ENCODE measurements around the gene BCL6. TPM values are rescaled to one million over a fixed set of nuclear protein-coding genes. Genes with fewer than 3 reads are reported as not detected.

Gene BCL6
- total and polyA plus RNA-seq, 9 of the 15 experiments (the other 6 are each of a cell fraction or from before 2014, with no cell fraction given) = 0.08 to 3.5 (median 1.6) TPM

GRCh38 chr3:187745201-187746058 is at the start of gene BCL6 (continued):
- TF ChIP-seq REST (IDR thresholded peaks at IDR 0.05; ENCODE audit: borderline replicate concordance) (peak; percentile 73), REST (CRISPR knock-in tag; IDR thresholded peaks at IDR 0.05; ENCODE audit: low read depth) (no peak), RUNX1 (IDR thresholded peaks at IDR 0.05; ENCODE audit: low read depth) (no peak), POLR2AphosphoS2 (IDR thresholded peaks at IDR 0.05; ENCODE audit: low read length) (peak; percentile 83; the same call in 1 of the 2 replicates), ETV1 (tag; conservative IDR thresholded peaks at IDR 0.05; ENCODE audit: low read depth) (peak; percentile 59), RB1 (IDR thresholded peaks at IDR 0.05; ENCODE audit: low read depth) (0 out of 2 replicates have a peak, but pooled peaks have one; percentile 49), TCF7 (IDR thresholded peaks at IDR 0.05; ENCODE audit: borderline replicate concordance) (peak; percentile 66; the same call in 1 of the 2 replicates), TRIM24 (IDR thresholded peaks at IDR 0.05) (peak; percentile 58 to 83; a peak in 3 of 4 replicates), ATF3 (IDR thresholded peaks at IDR 0.05) (peak; percentile 99), ATF3 (CRISPR knock-in tag; conservative IDR thresholded peaks at IDR 0.05) (peak; percentile 98), POLR2A (conservative IDR thresholded peaks at IDR 0.05) (peak; percentile 90), DDX20 (tag; IDR thresholded peaks at IDR 0.05; ENCODE audit: low read depth) (0 out of 2 replicates have a peak, but pooled peaks have one; percentile 21), FOXK2 (conservative IDR thresholded peaks at IDR 0.05 in 1 of 2, IDR thresholded peaks at IDR 0.05 in 1 of 2; ENCODE audit: low read depth in 2 of 2) (peak in 1 of 2 experiments; percentile 100; a peak in 3 of 4 replicates), RBM14 (IDR thresholded peaks at IDR 0.05; ENCODE audit: borderline replicate concordance, insufficient read depth, low read depth, low read length) (no peak), ZNF778 (CRISPR knock-in tag; IDR thresholded peaks at IDR 0.05) (no peak), MAZ (CRISPR knock-in tag; conservative IDR thresholded peaks at IDR 0.05 in 1 of 2, IDR thresholded peaks at IDR 0.05 in 1 of 2) (peak in 1 of 2 experiments; percentile 37; a peak in 2 of 4 replicates), ZNF766 (CRISPR knock-in tag; conservative IDR thresholded peaks at IDR 0.05) (0 out of 2 replicates have a peak, but pooled peaks have one; percentile 35), JUNB (CRISPR knock-in tag; conservative IDR thresholded peaks at IDR 0.05) (0 out of 2 replicates have a peak, but pooled peaks have one; percentile 39)
